ENCODE results near the gene TMEM252. TPM values are rescaled to one million over a fixed set of nuclear protein-coding genes. Genes with fewer than 3 reads are reported as not detected.
A peak's percentile ranks its signal among the peaks of the same experiment; 100 is the strongest.

Gene TMEM252
- total RNA-seq, 1 experiment from 2014 or later, result not detected

- CTCF ChIA-PET, result interaction anchor here (0.6 kb wide), 1 partner anchor 450 kb away, joined by 3 read pairs; no protein-coding TSS in a partner anchor
- intact Hi-C loops (cut with micrococcal nuclease; ENCODE audit: unreplicated experiment), result no loop called here
Measured at GRCh38 chr9:68552700-68553476, 12.2 kb upstream of the TMEM252 start.

GRCh38 chr9:68551191-68551590, 10.5 kb upstream of the TMEM252 start:
- Mint-ChIP-seq H3K27ac (ENCODE audit: unreplicated experiment) (peak overlapping the region; percentile 34), H3K4me3 (ENCODE audit: low read depth, unreplicated experiment) (no peak overlapping the region), H3K9me3 (ENCODE audit: low read depth, unreplicated experiment) (no peaks in the 10 kb centered on the region), H3K36me3 (ENCODE audit: insufficient read depth, unreplicated experiment) (no peaks in the 10 kb centered on the region), H3K27me3 (ENCODE audit: unreplicated experiment) (peaks cover 1% of the 10 kb centered on the region), H3K4me1 (ENCODE audit: low read depth, unreplicated experiment) (no peaks in the 10 kb centered on the region)
- CTCF ChIA-PET, result interaction anchor here (1.4 kb wide), 1 partner anchor 15 kb away, joined by 3 read pairs; no protein-coding TSS in a partner anchor
- no TSS peak for BruUV-seq (replicated peaks)
- intact Hi-C loops (cut with micrococcal nuclease; ENCODE audit: unreplicated experiment), result no loop called here
- peak; percentile 9 for DNase-seq
- no peak for TF ChIP-seq CTCF (IDR thresholded peaks at IDR 0.05; ENCODE audit: unreplicated experiment)

More at GRCh38 chr9:68552700-68553476, 12.2 kb upstream of the TMEM252 start:
- no peak overlapping the region for H3K4me3 Mint-ChIP-seq (ENCODE audit: low read depth, unreplicated experiment)
- BruUV-seq (replicated peaks), result no TSS peak
- no peaks in the 10 kb centered on the region for H3K9me3 Mint-ChIP-seq (ENCODE audit: low read depth, unreplicated experiment)
- DNase-seq, result no peak
- no peak for TF ChIP-seq CTCF (IDR thresholded peaks at IDR 0.05; ENCODE audit: unreplicated experiment)
- H3K4me1 Mint-ChIP-seq (ENCODE audit: low read depth, unreplicated experiment), result no peaks in the 10 kb centered on the region
- peaks cover 16% of the 10 kb centered on the region for H3K27me3 Mint-ChIP-seq (ENCODE audit: unreplicated experiment)
- H3K36me3 Mint-ChIP-seq (ENCODE audit: insufficient read depth, unreplicated experiment), result no peaks in the 10 kb centered on the region
- no peak overlapping the region for H3K27ac Mint-ChIP-seq (ENCODE audit: unreplicated experiment)

GRCh38 chr9:68548241-68548640, 7.6 kb upstream of the TMEM252 start:
- BruUV-seq (replicated peaks), result no TSS peak
- no peaks in the 10 kb centered on the region for H3K36me3 Mint-ChIP-seq (ENCODE audit: insufficient read depth, unreplicated experiment)

GRCh38 chr9:68547417-68547816, 6.7 kb upstream of the TMEM252 start:
- H3K4me1 Mint-ChIP-seq (ENCODE audit: low read depth, unreplicated experiment), result no peaks in the 10 kb centered on the region
- H3K4me3 Mint-ChIP-seq (ENCODE audit: low read depth, unreplicated experiment), result no peak overlapping the region
- no peak overlapping the region for H3K27ac Mint-ChIP-seq (ENCODE audit: unreplicated experiment)
- no TSS peak for BruUV-seq (replicated peaks)
- no peaks in the 10 kb centered on the region for H3K36me3 Mint-ChIP-seq (ENCODE audit: insufficient read depth, unreplicated experiment)
- intact Hi-C loops (cut with micrococcal nuclease; ENCODE audit: unreplicated experiment), result no loop called here
- no peak for TF ChIP-seq CTCF (IDR thresholded peaks at IDR 0.05; ENCODE audit: unreplicated experiment)
- CTCF ChIA-PET, result no interaction called here
- H3K9me3 Mint-ChIP-seq (ENCODE audit: low read depth, unreplicated experiment), result no peaks in the 10 kb centered on the region
- DNase-seq, result no peak
- H3K27me3 Mint-ChIP-seq (ENCODE audit: unreplicated experiment), result peaks cover 2% of the 10 kb centered on the region

More at GRCh38 chr9:68548241-68548640, 7.6 kb upstream of the TMEM252 start:
- H3K9me3 Mint-ChIP-seq (ENCODE audit: low read depth, unreplicated experiment), result no peaks in the 10 kb centered on the region
- H3K27ac Mint-ChIP-seq (ENCODE audit: unreplicated experiment), result no peak overlapping the region
- no peaks in the 10 kb centered on the region for H3K27me3 Mint-ChIP-seq (ENCODE audit: unreplicated experiment)
- TF ChIP-seq CTCF (IDR thresholded peaks at IDR 0.05; ENCODE audit: unreplicated experiment), result no peak
- no peak for DNase-seq
- H3K4me1 Mint-ChIP-seq (ENCODE audit: low read depth, unreplicated experiment), result no peaks in the 10 kb centered on the region
- CTCF ChIA-PET, result no interaction called here
- intact Hi-C loops (cut with micrococcal nuclease; ENCODE audit: unreplicated experiment), result no loop called here
- no peak overlapping the region for H3K4me3 Mint-ChIP-seq (ENCODE audit: low read depth, unreplicated experiment)

All from Calu3 (cell line).